Activated CD8-positive, alpha-beta memory T cell treated with anti-CD3 and anti-CD28 coated beads for 4 hours (primary cell): ENCODE data around the gene BICC1.
A peak's percentile ranks its signal among the peaks of the same experiment; 100 is the strongest.

Experiments
- DNase-seq, 2 donors: peaks; one replicate each; pipeline ENCODE4 v3.0.0-alpha.2; 2020; ENCODE audit warnings: low read depth in 2 of 2

Gene BICC1

DNA sequence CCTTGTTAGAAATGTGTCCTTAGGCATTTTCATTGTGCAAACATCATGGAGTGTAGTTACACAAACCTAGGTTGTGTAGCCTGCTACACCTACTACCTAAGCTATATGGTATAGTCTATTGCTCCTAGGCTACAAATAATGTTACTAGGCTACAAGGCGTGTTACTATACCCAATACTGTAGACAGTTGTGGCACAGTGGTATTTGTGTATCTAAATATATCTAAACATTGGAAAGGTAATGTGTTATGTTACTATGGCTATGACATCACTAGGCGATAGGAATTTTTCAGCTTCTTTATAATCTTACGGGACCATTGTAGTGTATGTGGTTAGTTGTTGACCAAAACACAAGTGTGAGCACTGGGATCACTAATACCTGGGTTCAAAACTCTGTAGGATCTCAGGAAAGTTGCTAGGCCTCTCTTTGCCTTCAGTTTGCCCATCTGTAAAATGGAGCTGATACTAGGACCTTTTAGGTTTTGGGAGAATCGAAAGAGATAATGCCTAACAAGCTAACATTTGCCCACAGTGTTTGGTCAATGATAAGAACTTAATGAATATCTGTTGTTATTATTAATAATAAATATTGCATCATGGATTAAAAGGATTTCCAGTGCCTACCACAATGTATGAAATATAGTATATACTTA lies 2.7 kb downstream of the BICC1 start:
- DNase-seq = no peak

DNA sequence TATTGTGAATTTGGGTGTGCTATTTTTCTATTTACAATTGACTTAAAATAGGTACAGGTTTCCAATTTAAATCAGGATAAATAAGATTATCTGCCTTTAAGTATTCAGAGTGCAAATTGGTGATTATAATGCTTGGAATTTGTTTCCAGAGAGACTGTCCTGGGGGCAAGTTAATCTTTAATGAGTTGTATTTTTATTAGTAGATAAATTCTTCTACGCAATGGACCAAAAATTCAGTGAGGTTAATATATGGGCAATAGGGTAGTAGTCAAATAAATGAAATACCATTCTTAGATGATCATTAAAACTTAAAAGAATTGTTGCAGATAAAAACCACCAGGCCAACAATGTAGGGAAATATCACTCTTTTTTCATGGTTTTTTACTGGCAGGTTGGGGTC lies 3.4 kb downstream of the BICC1 start:
- DNase-seq = no peak

DNA sequence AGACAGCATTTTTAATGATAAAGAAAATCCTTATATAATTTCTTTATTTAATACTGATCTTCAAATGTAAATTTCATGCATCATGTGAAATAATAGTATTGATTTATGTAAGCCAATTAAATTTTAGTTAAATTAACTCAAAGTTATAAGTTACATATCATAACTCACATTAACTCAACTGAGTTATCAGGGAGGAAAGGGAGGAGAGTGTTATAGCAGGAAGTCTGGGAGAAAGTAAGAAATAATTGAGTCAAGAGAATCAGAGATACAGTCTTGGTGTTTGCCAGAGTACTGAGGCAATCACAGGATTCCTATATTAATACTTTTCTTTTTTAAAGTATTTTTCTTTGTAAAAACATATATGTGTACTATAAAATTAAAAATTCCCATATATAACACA lies 4.0 kb downstream of the BICC1 start:
- DNase-seq = no peak

DNA sequence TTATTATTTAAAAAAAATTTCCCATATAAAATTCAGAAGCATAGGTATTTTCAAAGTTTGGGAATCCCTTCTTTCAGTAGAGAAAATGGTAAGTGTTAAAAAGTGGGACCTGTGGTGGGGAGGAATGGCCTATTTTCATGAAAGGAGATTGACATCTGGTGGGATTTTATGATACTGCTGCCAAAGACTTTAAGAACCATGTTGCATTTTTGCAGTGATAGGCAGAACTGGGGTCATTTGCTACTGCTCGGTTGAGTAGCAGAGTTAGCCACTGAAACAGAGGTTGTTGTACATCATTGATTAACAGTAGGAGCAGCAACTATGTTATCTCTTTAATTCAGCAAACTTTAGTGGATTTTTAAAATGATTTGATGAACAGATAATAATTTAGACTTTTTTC lies 4.4 kb downstream of the BICC1 start:
- no peak for DNase-seq

DNA sequence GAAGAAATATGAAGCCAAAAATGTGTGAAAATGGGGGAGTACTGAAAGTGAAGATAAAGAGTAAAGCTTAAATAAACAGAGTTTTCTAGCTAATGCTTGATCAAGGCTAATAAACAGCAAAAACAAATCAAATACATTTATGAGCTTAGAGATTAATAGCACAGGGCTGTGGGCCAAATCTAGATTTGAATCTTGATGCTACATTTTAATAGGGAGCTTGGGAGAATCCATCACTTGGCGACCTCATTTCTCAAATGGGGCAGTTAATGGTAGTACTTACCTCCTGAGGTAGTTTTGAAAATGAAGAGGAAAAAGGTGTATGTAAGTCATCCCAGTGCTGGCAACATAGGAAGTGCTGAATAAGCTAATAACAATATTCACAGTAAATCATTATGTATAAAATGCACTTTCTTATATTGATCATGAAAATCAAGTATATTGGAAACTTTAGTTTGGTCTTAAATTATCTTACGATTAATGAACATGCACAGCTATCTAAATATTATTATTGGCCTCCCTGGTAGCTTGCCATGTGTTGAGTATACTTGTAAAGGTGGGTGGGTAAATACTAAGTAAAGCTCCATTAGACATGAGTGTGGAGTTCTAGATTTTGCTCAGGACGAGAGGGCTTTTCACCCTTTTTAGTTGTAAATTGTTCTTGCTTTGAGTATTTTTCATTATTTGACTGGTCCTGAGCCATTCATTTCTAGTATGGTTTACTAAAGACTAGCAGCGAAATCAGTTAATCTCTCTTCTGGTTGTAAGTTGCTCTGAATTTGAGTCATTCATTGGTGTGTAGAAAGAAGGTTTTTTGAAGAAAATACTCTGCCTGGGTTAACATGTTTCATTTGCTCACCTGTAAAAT lies 5.1 kb downstream of the BICC1 start:
- no peak for DNase-seq

DNA sequence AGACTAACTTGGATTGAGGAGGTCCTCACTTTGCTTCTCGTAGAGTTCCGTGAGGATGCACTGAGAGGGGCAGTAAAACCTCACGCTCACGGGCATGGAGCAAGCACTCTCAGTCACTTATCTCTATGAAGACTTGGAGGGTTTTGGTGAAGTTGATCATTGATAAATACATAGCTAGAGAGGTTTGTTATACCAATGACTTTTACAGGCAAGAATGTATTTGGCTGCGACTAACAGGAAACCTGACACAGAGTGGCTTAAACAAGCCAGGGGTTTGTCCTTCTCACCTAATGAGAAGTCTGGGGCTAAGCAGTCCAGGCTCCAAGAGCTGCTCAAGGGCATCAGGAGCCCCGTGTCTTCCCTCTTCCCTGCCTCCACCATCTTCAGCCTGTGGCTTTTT lies 6.1 kb downstream of the BICC1 start:
- no peak for DNase-seq

DNA sequence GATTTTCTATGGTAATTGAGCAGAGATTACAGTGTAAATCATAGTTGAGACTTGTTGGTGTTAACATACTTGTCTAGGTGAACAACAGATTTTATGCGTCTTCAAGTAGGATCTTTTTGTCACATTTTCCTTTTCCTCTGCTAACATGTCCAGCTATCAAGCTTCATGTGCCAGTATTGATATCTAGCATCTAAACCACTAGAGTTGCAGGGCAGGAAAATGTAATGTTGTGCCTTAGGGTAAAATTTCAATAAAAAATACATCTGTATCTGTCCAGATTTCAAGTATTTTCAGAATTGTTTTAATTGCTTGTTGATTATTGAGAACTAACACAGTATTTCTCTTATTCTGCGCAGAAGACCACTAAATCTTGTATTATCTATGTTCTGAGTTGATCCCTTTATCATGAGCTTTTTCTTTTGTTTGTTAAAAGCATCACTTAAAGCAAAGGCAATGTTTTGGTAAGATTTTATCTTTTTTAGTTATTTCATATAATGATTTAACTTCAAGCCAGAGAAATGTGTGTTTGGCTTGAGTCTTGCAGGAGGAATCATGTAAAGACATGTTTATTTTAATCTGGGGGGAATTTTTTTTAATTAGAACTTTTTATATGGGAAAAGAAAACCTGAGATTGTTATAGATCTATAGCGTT lies 16.5 kb downstream of the BICC1 start:
- DNase-seq = no peak

DNA sequence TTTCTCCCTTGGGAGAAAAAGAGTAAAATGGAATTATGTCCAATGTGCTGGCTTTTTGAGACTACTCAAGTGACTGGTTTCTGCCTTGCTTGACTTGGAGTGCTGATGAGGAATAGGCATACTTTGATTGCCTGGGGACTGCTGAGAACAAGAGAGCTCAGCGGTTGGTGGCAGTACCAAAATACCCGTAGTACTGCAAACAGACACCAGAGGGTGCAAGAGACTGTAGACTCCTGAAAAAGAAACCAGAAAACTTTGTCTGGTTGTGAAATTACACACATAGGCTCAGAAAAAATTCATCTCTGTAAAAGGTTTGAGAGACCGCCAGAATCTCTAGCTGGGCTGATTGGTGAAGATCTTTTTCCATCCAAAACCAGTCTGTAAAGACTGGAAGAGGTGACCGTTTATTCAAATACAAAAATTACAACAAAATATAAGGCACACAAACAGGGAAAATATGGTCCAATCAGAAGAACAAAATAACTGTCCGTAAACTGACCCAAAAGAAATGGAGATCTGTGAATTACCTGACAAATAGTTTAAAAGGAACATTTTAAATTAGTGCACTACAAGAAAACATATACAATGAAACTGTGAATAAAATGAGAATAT lies 18.5 kb downstream of the BICC1 start:
- DNase-seq = peak in 1 of 2 donors; percentile 3

DNA sequence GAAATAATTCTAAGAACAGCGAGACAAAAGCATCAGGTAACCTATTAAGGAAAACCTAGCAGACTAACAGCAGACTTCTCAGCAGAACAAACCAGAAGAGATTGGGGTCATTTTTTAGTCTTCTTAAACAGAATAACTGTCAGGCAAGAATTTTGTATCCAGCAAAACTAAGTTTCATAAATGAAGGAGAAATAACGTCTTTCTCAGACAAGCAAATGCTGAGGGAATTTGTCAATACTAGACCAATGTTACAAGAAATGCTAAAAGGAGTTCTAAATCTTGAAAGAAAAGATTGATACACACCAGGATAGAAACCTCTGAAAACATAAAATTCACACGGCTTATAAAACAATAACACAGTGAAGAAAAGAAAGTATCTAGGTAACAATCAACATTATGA lies 22.6 kb downstream of the BICC1 start:
- no peak for DNase-seq

DNA sequence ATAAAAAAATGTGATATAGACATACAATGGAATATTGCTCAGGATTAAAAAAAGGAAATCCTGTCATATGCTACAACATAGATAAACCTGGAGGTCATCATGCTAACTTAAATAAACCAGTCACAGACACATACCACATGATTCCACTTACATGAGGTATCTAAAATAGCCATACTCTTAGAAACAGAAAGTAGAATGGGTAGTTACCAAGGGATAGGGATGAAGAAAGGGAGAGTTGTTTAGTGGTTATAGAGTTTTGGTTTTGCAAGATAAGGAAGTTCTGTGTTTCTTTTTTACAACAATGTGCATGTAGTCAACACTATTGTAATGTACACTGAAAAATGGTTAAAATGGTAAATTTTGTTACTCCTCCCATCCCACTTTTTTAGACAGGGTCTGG lies 30.5 kb downstream of the BICC1 start:
- no peak for DNase-seq

DNA sequence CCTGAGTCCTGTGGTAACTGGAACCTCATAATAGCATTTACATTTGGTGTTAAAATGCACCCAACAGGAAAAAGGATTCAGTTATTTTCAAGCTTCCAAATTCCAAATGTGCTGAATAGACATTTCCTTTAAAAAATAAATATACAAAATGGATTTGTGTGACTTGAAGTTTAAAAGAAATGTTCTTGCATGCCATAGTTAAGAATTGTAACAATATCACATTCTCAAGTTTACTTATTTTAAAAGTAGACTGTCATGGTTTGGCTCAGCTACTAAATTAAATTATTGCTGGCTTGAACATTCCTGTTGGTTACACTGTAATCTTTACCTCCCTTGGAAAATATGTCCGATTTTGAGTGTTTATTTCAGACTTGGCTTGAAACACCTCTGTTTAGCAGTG lies 31.5 kb downstream of the BICC1 start:
- no peak for DNase-seq

DNA sequence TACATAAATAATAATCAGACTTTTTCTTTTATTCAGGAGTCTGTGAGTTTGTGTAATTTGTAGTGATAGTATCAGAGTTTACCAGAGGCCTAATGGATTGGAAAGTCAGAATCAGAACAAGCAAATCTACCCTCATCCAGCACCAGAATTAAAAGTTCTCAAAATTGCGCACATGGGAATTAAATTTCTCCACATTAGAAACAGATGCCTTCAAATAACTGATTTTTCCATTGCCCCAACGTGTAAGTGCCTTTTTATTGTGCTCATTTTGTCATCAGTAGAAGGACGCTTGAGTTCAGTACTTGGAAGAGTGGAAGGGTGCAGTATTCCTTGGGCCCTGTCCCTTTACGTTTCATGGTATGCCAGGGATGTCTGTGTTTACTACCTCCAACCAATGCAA lies 32.8 kb downstream of the BICC1 start:
- DNase-seq = no peak

DNA sequence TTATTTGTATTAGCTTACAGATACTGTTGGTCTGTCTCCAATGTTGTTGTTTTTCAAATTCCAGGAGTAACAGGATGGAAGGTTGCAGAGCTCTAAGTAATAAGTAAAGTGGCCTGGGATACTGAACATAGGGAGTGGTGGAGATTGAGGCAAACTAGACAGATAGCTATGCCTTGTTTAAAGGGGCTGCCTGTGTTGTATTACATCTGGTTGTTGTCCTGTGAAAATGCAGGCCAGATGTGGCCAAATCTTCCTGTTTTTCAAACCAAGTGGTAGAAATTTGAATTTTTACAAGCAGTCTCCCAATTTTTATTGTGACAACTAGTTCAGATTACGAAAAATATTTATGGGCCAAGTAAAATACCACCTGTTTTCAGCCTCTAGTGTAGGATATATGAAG lies 33.5 kb downstream of the BICC1 start:
- DNase-seq = no peak

DNA sequence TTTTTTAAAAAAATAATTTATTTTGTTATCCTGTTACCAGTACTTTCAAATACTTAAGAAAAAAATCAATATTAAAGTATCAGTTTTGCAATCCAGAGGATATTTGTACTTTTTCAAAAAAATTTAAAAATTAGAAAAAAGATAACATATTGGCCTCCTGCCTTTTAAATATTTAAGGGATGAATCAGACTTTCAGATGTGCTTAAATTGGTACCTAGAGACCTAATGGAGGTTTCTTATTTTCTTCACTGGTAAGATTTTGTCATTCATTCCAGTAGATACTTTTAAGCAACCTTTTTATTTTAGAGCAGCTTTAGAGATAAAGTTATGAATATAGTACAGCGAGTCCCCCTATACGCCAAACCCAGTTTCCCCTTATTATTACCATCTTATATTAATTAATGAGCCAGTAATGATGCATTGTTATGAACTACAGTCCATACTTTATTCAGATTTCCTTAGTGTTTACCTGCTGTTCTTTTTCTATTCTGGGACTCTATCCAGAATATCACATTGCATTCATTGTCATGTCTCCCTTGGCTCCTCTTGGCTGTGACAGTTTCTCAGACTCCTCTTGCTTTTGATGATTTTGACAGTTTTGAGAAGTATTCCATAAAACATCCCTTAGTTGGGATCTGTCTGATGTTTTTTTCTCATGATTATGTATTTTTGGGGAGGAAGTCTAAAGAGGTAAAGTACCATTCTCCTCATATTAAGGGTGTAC lies 34.2 kb downstream of the BICC1 start:
- DNase-seq = no peak

DNA sequence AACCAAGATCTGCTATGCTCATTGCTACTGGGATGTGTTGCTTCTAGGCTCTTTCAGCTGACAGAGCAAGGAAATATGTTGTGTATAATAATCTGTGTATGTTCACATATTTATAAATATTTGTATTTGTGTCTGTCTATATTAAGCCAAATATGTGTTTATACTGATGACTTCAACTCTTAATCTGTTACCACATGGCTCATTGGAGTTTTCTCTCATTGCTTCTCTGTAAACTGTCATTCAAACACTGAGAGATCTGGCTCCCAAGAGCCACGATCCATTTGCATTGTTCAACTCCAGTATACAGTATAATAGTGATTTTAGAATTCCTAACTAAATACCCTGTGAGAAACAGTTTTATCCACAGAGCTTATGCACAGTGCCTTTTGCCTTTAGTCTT lies 35.3 kb downstream of the BICC1 start:
- no peak for DNase-seq

DNA sequence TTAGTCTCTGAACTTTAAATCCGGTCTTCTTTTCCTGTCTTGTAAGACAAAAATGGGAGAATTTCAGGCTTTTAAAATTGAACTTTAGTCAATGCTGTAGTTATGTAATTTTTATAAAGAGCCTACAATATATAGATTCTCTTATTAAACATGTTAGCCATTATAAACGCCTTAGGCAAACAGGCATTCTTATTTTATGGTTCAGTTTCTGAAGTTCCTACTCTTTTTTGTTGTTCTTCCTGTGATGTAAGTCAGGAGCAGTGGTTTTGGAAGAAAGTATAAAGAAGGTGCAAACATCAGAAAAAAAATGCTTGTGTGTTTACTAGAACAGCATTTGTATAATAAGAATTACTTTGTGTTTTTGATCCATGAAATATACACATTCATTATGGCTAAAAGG lies 41.6 kb downstream of the BICC1 start:
- no peak for DNase-seq

DNA sequence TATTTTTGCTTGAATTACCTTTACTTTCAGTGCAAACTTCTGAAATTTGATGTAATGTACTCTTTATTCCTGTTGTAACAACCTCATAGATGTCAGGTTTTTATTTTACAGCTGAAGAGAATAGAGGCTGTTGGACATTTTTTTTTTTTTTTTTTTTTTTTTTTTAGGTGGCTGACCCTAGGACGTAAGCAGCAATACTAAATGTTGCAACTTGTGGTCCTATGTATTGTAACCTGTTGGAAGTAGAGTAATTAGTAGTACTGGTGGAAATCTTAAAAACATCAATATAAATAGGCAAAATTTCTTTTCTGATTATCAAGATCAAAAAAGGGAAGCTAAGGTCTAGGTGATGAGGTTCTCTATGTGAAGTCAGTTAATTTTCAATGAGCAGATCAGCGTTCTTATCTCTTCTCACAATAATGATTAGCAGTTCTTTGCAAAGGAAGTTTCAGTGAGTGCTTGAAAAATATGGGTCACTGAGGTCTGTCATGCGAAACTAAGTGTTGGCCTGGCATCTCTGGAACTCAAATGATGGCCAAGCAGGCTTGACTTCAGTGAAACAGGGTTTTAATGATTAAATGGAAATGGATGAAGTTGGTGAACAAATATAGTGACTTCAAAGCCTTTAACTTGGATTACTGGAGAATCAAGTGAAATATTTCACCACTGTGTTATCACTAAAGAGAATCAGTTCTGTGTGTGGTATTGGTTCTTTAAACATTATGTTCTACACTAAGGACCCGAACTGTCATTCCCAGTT lies 42.7 kb downstream of the BICC1 start:
- no peak for DNase-seq

DNA sequence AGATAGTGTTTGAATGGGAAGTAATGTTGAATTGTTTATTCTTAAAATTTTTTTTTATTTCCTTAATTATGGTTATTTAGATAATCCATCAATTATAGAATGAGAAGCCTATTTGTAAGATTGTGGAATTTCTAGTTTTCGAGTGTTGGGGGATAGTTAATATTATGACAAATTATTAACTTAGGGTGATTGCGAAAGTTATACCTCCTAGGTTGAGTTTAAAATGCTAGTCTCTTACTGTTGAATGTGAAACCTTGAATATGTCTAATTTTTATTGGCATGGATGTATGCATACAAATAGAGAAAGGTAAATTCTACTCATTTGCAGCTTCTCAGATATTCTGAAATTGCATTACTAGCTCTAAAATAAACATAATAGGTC lies 43.2 kb downstream of the BICC1 start:
- DNase-seq = no peak

DNA sequence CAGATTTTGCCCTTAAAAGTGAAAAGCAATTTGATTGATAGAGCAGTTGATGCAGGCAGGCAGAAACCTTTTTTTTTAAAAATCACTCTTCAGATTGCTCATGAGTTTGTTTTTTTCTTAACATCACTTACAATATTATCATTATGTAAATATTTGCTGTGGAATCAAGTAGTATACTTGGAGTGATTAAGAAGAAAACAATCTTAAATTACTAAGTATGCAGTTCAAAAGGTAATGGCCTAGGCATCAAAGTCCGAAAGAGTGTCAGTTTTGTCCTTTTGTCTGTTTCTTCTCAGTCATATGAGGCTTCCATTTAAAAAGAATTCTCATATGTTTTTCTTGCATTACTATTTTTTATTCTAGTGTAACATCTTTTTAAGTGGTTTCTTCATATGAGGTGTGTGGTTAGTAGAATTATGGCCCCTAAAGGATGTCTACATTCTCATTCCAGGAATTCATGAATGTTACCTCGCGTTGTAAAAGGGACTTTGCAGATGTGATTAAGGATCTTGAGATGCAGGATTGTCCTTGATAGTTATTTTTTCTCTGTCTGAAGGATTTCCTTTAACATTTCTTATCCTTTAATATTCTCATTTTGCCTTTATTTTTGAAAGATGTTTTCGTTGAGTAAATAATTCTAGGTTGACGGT lies 44.0 kb downstream of the BICC1 start:
- DNase-seq = no peak

DNA sequence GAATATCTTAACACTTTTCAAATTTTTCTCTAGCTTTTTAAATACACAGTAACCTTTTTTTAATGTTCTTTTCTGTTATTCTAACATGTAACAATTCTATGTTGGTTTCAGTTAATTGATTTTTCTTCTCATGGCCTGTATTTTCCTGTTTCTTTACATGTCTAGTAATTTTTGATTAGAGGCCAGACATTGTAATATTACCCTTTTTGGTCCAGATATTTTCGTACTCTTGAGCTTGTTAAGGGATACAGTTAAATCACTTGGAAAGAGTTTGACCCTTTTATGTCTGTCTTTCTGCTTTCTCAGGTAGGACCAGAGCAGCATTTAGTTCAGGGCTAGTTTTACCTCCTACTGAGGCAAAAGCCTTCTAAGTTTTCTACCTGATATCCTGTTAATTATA lies 45.0 kb downstream of the BICC1 start:
- no peak for DNase-seq

DNA sequence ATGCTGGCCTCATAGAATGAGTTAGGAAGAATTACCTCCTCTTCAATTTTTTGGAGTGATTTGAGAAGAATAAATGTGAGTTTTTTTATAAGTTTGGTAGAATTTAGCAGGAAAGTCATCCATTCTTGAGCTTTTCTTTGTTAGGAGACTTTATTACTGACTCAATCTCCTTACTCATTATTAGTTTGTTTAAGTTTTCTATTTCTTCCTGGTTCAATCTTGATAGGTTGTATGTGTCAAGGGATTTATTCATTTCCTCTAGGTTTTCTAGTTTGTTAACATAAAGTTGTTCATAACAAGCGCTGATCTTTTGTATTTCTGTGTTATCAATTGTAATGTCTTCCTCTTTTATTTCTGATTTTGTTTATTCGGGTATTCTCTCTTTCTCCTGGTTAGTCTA lies 47.4 kb downstream of the BICC1 start:
- no peak for DNase-seq
